ENCODE results near the gene SLC4A7. TPM values are rescaled to one million over a fixed set of nuclear protein-coding genes. Genes with fewer than 3 reads are reported as not detected.

The SLC4A7 gene
- total and polyA plus RNA-seq, 9 of the 15 experiments (the other 6 are each of a cell fraction or from before 2014, with no cell fraction given), result 1.7 to 13.6 (median 8.0) TPM

GRCh38 chr3:27428446-27428845 lies 55.7 kb downstream of the SLC4A7 start:
- intact Hi-C loops (cut with micrococcal nuclease) (no loop called here), in situ Hi-C loops (cut with MboI) (no loop called here)
- no peak overlapping the region for H2AFZ ChIP-seq (ENCODE audit: low read depth, low read length)
- ATAC-seq (no peak), DNase-seq (ENCODE audit: extremely low read depth in 1 of 4, low spot score in 3 of 4) (no peak), FAIRE-seq (no peak)
- BruUV-seq (replicated peaks), result no TSS peak
- no peaks in the 10 kb centered on the region for H3K36me3 ChIP-seq (ENCODE audit: control insufficient read depth, insufficient read depth, low read length)
- H3K79me2 ChIP-seq (ENCODE audit: control insufficient read depth, insufficient read depth, low read length), result no peaks in the 10 kb centered on the region
- no peak overlapping the region for H3K9ac ChIP-seq (ENCODE audit: insufficient read depth in 1 of 2, low read depth in 2 of 2, low read length in 2 of 2)
- no peaks in the 10 kb centered on the region for H3K9me3 ChIP-seq (replicated peaks; ENCODE audit: control insufficient read depth, insufficient read depth, low read depth, low read length)
- H3K4me3 ChIP-seq, result no peak overlapping the region
- ChIA-PET CTCF (ENCODE audit: low intra/inter-chr PET ratio) (no interaction called here), POLR2A (no interaction called here)
- no peaks in the 10 kb centered on the region for H3K4me1 ChIP-seq (replicated peaks in 1 of 2; ENCODE audit: control insufficient read depth in 2 of 2, insufficient read depth in 2 of 2, low read length in 2 of 2)
- no peak overlapping the region for H3K4me2 ChIP-seq (ENCODE audit: insufficient read depth, low read length)
- H4K20me1 ChIP-seq (replicated peaks; ENCODE audit: control insufficient read depth, insufficient read depth, low read length), result no peaks in the 10 kb centered on the region
- H3K9me1 ChIP-seq (ENCODE audit: control insufficient read depth, insufficient read depth, low read length), result no peaks in the 10 kb centered on the region
- H3K27me3 ChIP-seq (ENCODE audit: control insufficient read depth in 2 of 2, insufficient read depth in 2 of 2, low read length in 2 of 2), result no peaks in the 10 kb centered on the region
- no peak overlapping the region for H3K27ac ChIP-seq (ENCODE audit: extremely low read depth, low read depth, low read length)
- TF ChIP-seq SIN3A (IDR thresholded peaks at IDR 0.05; ENCODE audit: borderline replicate concordance in 2 of 2, control insufficient read depth in 1 of 2, low read depth in 2 of 2, low read length in 2 of 2) (no peak), ZNF23 (CRISPR knock-in tag; IDR thresholded peaks at IDR 0.05) (no peak), CREB3L1 (IDR thresholded peaks at IDR 0.05; ENCODE audit: borderline replicate concordance, low read depth) (no peak), BCLAF1 (IDR thresholded peaks at IDR 0.05; ENCODE audit: borderline replicate concordance in 1 of 2, control insufficient read depth in 1 of 2, low read depth in 2 of 2, low read length in 1 of 2) (no peak), ZNF311 (CRISPR knock-in tag; IDR thresholded peaks at IDR 0.05) (no peak), USF2 (CRISPR knock-in tag; IDR thresholded peaks at IDR 0.05) (no peak), ZNF184 (CRISPR knock-in tag; IDR thresholded peaks at IDR 0.05) (no peak), ID3 (CRISPR knock-in tag; IDR thresholded peaks at IDR 0.05) (no peak), ID3 (tag; IDR thresholded peaks at IDR 0.05) (no peak), ZNF3 (CRISPR knock-in tag; IDR thresholded peaks at IDR 0.05) (no peak), HDGF (IDR thresholded peaks at IDR 0.05) (no peak), E2F1 (CRISPR knock-in tag; IDR thresholded peaks at IDR 0.05) (no peak), ZNF668 (CRISPR knock-in tag; IDR thresholded peaks at IDR 0.05) (no peak), MXD1 (CRISPR knock-in tag; IDR thresholded peaks at IDR 0.05; ENCODE audit: borderline replicate concordance, poor library complexity, severe bottlenecking) (no peak), SIN3B (IDR thresholded peaks at IDR 0.05; ENCODE audit: low read depth) (no peak)
